D341Med (cell line): ENCODE results near the gene CDC42EP4.
A peak's percentile ranks its signal among the peaks of the same experiment; 100 is the strongest.

Source experiments
- DNase-seq: peaks from one replicate; pipeline ENCODE4 v3.0.0; 2012; ENCODE audit warnings: low spot score

Gene CDC42EP4

DNA sequence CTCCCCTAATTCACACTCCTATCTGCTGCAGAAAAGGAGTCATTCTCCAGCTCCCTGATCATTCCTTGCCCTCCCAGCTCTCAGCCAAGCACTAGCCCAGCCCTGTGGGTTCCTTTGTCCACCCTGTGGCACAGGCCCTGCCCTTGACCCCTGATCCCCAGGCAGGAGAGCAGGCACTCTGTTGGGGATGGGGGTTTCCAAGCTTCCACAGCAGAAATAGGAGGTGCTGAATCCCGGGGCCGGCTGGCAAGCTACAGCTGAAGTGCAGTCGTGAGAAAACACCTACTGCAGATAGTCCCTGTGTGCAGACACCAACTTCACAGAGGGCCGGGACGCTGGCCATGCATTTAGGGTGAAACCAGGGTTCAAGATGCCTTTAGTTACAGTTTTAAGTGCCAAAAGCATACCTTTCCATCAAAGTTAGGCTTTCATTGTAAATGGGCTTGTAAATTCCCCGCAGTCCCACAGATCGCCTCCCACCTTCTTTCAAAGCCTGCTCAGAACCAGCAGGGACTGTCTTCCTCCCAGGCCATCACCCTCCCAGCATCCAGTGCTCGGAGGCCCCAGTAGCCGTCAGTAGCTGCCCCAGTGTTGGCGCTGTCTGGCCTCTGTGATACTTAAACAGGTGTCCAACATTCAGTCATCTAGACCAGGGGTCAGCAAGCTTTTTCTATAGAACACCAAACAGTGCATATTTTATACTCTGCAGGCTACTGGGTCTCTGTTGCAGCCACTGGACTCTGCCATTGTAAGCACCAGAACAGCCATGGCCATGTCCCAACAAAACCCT lies 60.8 kb downstream of the CDC42EP4 start:
- no peak for DNase-seq

DNA sequence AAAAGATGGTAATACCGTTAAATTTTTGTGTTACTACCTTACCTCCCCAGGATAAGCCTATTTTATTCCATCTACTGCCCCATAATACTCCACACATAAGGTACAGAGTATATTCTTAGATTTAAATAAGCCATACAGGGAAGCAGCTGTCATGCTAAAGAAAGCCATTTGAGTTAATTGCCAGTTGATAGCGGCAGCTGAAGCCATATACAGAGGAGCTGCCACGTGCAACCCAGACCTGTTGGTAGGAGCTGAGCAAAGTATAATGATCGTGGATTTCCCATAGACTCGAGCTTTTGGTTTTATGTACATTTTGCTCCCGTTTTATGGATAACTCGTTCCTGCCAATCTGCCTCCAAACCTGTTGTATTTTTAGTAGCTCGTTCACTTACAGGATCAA lies 62.1 kb downstream of the CDC42EP4 start:
- DNase-seq: peak; percentile 78

DNA sequence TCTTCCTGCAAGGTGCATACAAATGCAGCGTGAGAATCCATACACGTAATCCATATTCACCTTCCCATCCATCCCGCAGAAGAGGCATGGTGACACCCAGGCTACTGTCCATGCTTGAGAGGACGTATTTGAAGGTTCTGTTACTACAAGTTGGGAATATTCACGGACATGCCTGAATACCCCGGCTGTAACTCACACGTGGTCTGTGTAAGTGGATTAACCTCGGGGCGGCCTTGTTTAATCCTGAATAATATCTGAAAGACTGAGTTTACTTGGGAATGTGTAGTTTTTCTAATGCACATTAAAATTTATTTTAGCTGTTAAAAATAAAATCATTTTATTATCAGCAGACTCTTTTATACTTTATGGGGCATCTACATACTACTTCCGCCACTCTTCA lies 63.3 kb downstream of the CDC42EP4 start:
- peak; percentile 67 for DNase-seq

DNA sequence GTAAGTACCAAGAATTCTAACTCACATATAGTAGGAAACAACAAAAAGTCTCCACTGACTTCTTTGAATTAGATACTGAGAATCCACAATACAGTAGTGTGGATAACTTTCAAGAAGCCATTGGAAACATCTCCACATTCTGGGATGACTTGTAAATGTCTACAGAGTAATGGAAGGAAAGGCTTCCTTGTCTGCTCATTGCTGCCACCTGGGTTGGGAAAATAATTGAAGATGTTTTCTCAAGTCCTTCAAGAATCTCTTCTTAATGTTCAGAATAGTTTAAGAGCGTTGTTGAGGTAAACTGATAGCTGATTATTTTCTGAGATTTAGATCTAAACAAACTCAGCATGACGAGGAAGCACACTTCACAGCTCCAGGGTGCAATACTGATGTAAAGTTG lies 64.1 kb downstream of the CDC42EP4 start:
- no peak for DNase-seq

DNA sequence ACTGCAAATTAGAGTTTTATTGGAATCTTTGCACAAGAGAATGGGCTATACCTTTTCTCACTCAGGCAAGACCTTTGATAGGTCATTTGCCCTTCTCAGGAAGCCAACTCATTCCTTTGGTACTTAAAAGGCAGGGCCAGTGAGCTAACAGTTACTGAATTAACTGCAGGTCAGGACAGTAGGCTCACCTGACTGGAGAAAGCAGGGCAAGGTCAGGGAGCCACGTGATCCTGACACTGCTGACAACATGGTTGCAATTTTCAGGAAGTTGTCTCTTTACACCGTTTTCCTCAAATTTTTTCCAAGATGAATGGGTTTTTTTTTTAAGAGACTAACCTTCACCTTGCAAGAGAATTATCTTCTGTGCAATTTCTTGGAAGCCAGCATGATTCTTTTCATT lies 71.2 kb downstream of the CDC42EP4 start:
- DNase-seq: no peak

DNA sequence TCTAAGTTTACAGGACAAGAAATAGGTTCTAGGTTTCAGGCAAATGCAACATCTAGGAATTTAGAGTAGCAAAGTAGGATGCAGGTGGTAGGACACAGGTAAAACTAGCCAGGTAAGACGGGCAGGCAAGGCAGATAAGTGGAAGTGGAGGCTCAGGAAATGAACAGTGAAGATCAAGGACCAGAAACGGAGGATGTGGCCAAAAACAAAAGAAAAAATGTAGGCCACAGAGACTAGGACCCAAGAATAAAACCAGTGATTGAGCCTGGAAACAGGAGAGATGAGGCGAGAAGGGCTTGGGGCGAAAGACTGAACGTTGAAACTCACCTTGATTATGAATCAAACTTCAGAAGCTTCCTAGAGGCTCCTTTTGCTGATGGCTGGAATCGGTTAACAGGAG lies 74.1 kb downstream of the CDC42EP4 start:
- no peak for DNase-seq

DNA sequence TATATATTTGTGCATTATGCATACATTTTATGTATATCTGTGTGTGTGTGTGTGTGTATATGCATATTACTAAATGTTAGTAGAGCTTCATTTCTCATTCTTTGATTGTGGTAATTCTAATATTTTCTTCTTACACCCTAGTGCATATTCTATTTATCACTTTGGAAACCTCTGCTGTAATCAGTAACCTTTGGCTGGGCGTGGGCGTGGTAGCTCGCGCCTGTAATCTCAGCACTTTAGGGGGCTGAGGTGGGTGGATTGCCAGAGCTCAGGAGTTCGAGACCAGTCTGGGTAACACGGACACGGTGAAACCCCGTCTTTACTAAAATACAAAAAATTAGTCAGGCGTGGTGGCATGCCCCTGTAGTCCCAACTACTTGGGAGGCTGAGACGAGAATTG lies 77.1 kb downstream of the CDC42EP4 start:
- DNase-seq: no peak
